Lower lobe of right lung (tissue), 2 donors: ENCODE data around the gene HTATSF1. TPM values are rescaled to one million over a fixed set of nuclear protein-coding genes. Genes with fewer than 3 reads are reported as not detected.

Experiments used
- ATAC-seq, 2 donors: fragments of 200-7000 bp; cut with Tn5 transposase; one replicate each; pipeline ENCODE4 v1.9.1; 2020 to 2022; ENCODE audit warnings: mild to moderate bottlenecking in 2 of 2, moderate library complexity in 2 of 2
- DNase-seq: peaks from one replicate; pipeline ENCODE4 v3.0.0-alpha.2; 2020
- H3K27ac ChIP-seq: fragments of 200-600 bp; one replicate; pipeline ENCODE4 v1.8.0; 2022
- H3K27me3 ChIP-seq: fragments of 200-600 bp; one replicate; pipeline ENCODE4 v1.8.0; 2022; ENCODE audit warnings: low read depth
- H3K36me3 ChIP-seq: fragments of 200-600 bp; one replicate; pipeline ENCODE4 v1.8.0; 2022; ENCODE audit warnings: mild to moderate bottlenecking
- H3K4me1 ChIP-seq: fragments of 200-600 bp; one replicate; pipeline ENCODE4 v1.8.0; 2022
- H3K4me3 ChIP-seq: fragments of 200-600 bp; one replicate; pipeline ENCODE4 v1.8.0; 2022; ENCODE audit warnings: mild to moderate bottlenecking
- H3K9me3 ChIP-seq: fragments of 200-600 bp; one replicate; pipeline ENCODE4 v1.8.0; 2022
- CTCF ChIP-seq: fragments of 200-600 bp; IDR thresholded peaks from one replicate; pipeline ENCODE4 v1.8.0; 2022; ENCODE audit warnings: antibody characterized with exemption, mild to moderate bottlenecking
- intact Hi-C: fragments of 100-400 bp; cut with DNase I; formaldehyde crosslinking; loops from one replicate; pipeline ENCODE4 v1.11.0; 2022
- total RNA-seq: library from RNA; stranded (reverse); fragmentation: NEBNext Ultra II Directional; extraction: Animal tissue kit (Norgen Biotek cat#: 25700); gene quantifications from one replicate; pipeline ENCODE4 v1.2.1, GENCODE V29; 2021
- donor health status: DM: no; HTN: yes; CAD: no; lungs with severe emphysema.

Gene HTATSF1
- total RNA-seq, 1 donor from 2014 or later, result 27.4 TPM

GRCh38 chrX:136480383-136480782 lies 17.0 kb upstream of the HTATSF1 start:
- no peak for TF ChIP-seq CTCF
- no peaks in the 10 kb centered on the region for H3K9me3 ChIP-seq
- ATAC-seq (no peak), DNase-seq (no peak)
- no peaks in the 10 kb centered on the region for H3K27me3 ChIP-seq
- intact Hi-C loops, result no loop called here
- no peak overlapping the region for H3K27ac ChIP-seq
- no peaks in the 10 kb centered on the region for H3K4me1 ChIP-seq
- H3K4me3 ChIP-seq, result no peak overlapping the region
- H3K36me3 ChIP-seq, result no peaks in the 10 kb centered on the region

GRCh38 chrX:136487647-136488046 lies 9.7 kb upstream of the HTATSF1 start, which contains the start of gene BRS3:
Gene BRS3 (plus strand): TSS chrX:136487947. CDS start chrX:136488115, 168 bp downstream.
- intact Hi-C loops, result no loop called here
- no peak within 1 kb of the TSS for H3K4me3 ChIP-seq
- ATAC-seq (no peak), DNase-seq (no peak)
- no peak within 1 kb of the TSS for H3K27ac ChIP-seq
- no peak for TF ChIP-seq CTCF
- H3K27me3 ChIP-seq, result peaks cover 3% of the 10 kb centered on the region
- H3K9me3 ChIP-seq, result no peaks in the 10 kb centered on the region
- H3K4me1 ChIP-seq, result no peaks in the 10 kb centered on the region
- no peaks in the 10 kb centered on the region for H3K36me3 ChIP-seq

- Histone ChIP-seq H3K9me3 (no peaks in the 10 kb centered on the region), H3K27me3 (peaks cover 3% of the 10 kb centered on the region), H3K36me3 (no peaks in the 10 kb centered on the region), H3K27ac (no peak overlapping the region), H3K4me3 (no peak overlapping the region), H3K4me1 (no peaks in the 10 kb centered on the region)
- DNase-seq (no peak), ATAC-seq (no peak)
- intact Hi-C loops, result no loop called here
- TF ChIP-seq CTCF, result no peak
Observed at GRCh38 chrX:136488706-136489105, 8.7 kb upstream of the HTATSF1 start.

GRCh38 chrX:136491832-136492231 lies 5.6 kb upstream of the HTATSF1 start:
- ATAC-seq, result no peak
- TF ChIP-seq CTCF, result no peak
- Histone ChIP-seq H3K27me3 (peaks cover 3% of the 10 kb centered on the region), H3K4me1 (no peaks in the 10 kb centered on the region), H3K9me3 (no peaks in the 10 kb centered on the region), H3K4me3 (no peak overlapping the region), H3K36me3 (no peaks in the 10 kb centered on the region), H3K27ac (no peak overlapping the region)
- DNase-seq, result no peak
- intact Hi-C loops, result loop anchor here (10.0 kb wide), 1 partner anchor 507 kb away; the partner anchor contains the start of gene SLC9A6

DNA sequence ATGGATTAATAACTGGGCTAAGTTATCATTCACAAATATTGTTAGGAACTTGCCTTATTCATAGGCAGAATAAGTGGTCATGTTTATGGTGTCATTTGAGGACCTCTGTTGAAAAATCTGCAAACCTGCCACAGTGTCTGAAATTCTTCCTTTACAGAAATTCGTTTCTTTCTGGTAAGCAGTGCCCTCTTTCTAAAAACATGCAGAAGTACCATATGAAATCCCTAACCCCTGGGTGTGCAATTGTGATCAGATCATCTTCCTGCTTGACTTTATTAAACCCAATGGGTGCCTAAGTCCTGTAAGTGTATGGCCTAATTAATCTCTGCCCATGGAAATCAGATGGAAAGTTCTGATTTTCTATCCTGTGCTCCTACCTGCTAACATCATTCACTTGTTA lies 4.4 kb upstream of the HTATSF1 start:
- ATAC-seq, result no peak
- TF ChIP-seq CTCF, result no peak
- peaks cover 3% of the 10 kb centered on the region for H3K27me3 ChIP-seq

More for the DNA sequence above, 4.4 kb upstream of the HTATSF1 start:
- no peaks in the 10 kb centered on the region for H3K36me3 ChIP-seq
- DNase-seq, result no peak
- no peaks in the 10 kb centered on the region for H3K9me3 ChIP-seq
- H3K27ac ChIP-seq, result no peak overlapping the region
- H3K4me1 ChIP-seq, result no peaks in the 10 kb centered on the region
- no peak overlapping the region for H3K4me3 ChIP-seq
- intact Hi-C loops, result loop anchor here (10.0 kb wide), 1 partner anchor 508 kb away; the partner anchor contains the start of gene SLC9A6
